GM12878 (cell line): ENCODE measurements around the gene ELP1. TPM values are rescaled to one million over a fixed set of nuclear protein-coding genes. Genes with fewer than 3 reads are reported as not detected.

Source experiments
- ATAC-seq: fragments of 200-7000 bp; cut with Tn5 transposase; 3 replicates; pipeline ENCODE4 v1.9.1; 2020; ENCODE audit warnings: mild to moderate bottlenecking, moderate library complexity
- BruUV-seq: library from RNA; stranded (reverse); fragments of 400-500 nt; replicated peaks from 2 replicates; lab custom pipeline; 2021; lab: Mats Ljungman, UMichigan
- CTCF ChIA-PET: fragments of 300-600 bp; sonication (Branson Sonifier 250); formaldehyde crosslinking; extraction: SDS; loops from one replicate; lab custom pipeline; 2021; ENCODE audit warnings: inconsistent platforms; lab: Yijun Ruan, JAX
- POLR2A ChIA-PET: fragments of 350-600 bp; formaldehyde crosslinking; extraction: SDS; loops from one replicate; lab custom pipeline; 2021; ENCODE audit warnings: inconsistent platforms; lab: Charles Lee
- RAD21 ChIA-PET: fragments of 300-600 bp; sonication (Branson Sonifier 250); formaldehyde crosslinking; loops from one replicate; lab custom pipeline; 2023; ENCODE audit warnings: antibody characterized with exemption; ENCODE audit not compliant: unreplicated experiment; lab: Charles Lee
- SMC1A ChIA-PET: fragments of 300-600 bp; sonication (Branson Sonifier 250); formaldehyde crosslinking; loops from one replicate; lab custom pipeline; 2023; ENCODE audit not compliant: unreplicated experiment, uncharacterized antibody; lab: Charles Lee
- DNase-seq: peaks from one replicate; pipeline ENCODE4 v3.0.0-alpha.2; 2011; ENCODE audit warnings: low read depth, low spot score
- FAIRE-seq: peaks from 3 replicates; lab custom pipeline; 2011; peaks lifted over from hg19 to GRCh38; lab: Jason Lieb, UNC
- H2AFZ ChIP-seq: 2 replicates; pipeline ENCODE4 v1.6.0; 2011; ENCODE audit warnings: low read depth, low read length, control low read depth; ENCODE audit not compliant: control insufficient read depth
- H3K27ac ChIP-seq: 2 replicates; pipeline ENCODE4 v1.5.1; 2011; ENCODE audit warnings: control low read depth; ENCODE audit not compliant: control insufficient read depth, insufficient read depth
- H3K27me3 ChIP-seq, 2 experiments: replicated peaks in 1 of 2; 2 replicates each; pipeline versions ENCODE4 v1.6.0 to v1.6.1; 2011; ENCODE audit warnings: low read length in 1 of 2; ENCODE audit not compliant: control insufficient read depth in 2 of 2, insufficient read depth in 2 of 2
- H3K36me3 ChIP-seq, 2 experiments: 2 replicates each; pipeline ENCODE4 v1.5.1; 2011; ENCODE audit warnings: low read length in 1 of 2; ENCODE audit not compliant: control insufficient read depth in 2 of 2, insufficient read depth in 2 of 2
- H3K4me1 ChIP-seq: 2 replicates; pipeline ENCODE4 v1.6.1; 2011; ENCODE audit warnings: mild to moderate bottlenecking, low read length, moderate library complexity, mixed read lengths; ENCODE audit not compliant: control insufficient read depth, insufficient read depth
- H3K4me2 ChIP-seq: 2 replicates; pipeline ENCODE4 v1.6.0; 2011; ENCODE audit warnings: control low read depth; ENCODE audit not compliant: control insufficient read depth, insufficient read depth
- H3K4me3 ChIP-seq: fragments of 200-600 bp; sonication (generic); 2 replicates; pipeline ENCODE4 v1.5.1; 2016
- H3K79me2 ChIP-seq: 2 replicates; pipeline ENCODE4 v1.6.0; 2011; ENCODE audit warnings: low read length; ENCODE audit not compliant: control insufficient read depth, insufficient read depth
- H3K9ac ChIP-seq: 2 replicates; pipeline ENCODE4 v1.8.0; 2011; ENCODE audit warnings: low read length, control low read depth, mixed read lengths; ENCODE audit not compliant: control insufficient read depth, insufficient read depth
- H3K9me3 ChIP-seq: replicated peaks from 3 replicates; pipeline ENCODE4 v1.5.1; 2011; ENCODE audit warnings: mild to moderate bottlenecking, low read length; ENCODE audit not compliant: control insufficient read depth, insufficient read depth
- H4K20me1 ChIP-seq: 2 replicates; pipeline ENCODE4 v1.6.0; 2011; ENCODE audit not compliant: control insufficient read depth, insufficient read depth
- BCLAF1 ChIP-seq: fragments of 450-650 bp; IDR thresholded peaks from 2 replicates; pipeline ENCODE4 v1.6.1; 2017; ENCODE audit warnings: antibody characterized with exemption, mild to moderate bottlenecking, moderate library complexity
- EGR1 ChIP-seq, 2 experiments: IDR thresholded peaks; 1 replicate in 1 of 2; 2 replicates in 1 of 2; pipeline ENCODE4 v1.6.1; 2011 to 2012; ENCODE audit warnings: low read depth in 2 of 2, low read length in 2 of 2, borderline replicate concordance in 1 of 2, mild to moderate bottlenecking in 1 of 2, moderate library complexity in 1 of 2
- KAT2A ChIP-seq: conservative IDR thresholded peaks from 2 replicates; pipeline ENCODE4 v1.6.1; 2011; ENCODE audit warnings: low read depth, low read length; ENCODE audit not compliant: control insufficient read depth
- SMARCA5 ChIP-seq: fragments of 450-650 bp; IDR thresholded peaks from 2 replicates; pipeline ENCODE4 v1.6.1; 2017; ENCODE audit warnings: mild to moderate bottlenecking
- TBL1XR1 ChIP-seq: IDR thresholded peaks from 2 replicates; pipeline ENCODE4 v1.6.1; 2012; ENCODE audit warnings: low read depth, low read length, improper control_type of control experiment
- ZBED1 ChIP-seq: IDR thresholded peaks from 2 replicates; pipeline ENCODE4 v1.6.1; 2016; ENCODE audit warnings: borderline replicate concordance
- WGBS: methylation state at CpG from one replicate; pipeline ENCODE4 v1.1.6; 2016; ENCODE audit warnings: low lambda C conversion rate; ENCODE audit not compliant: insufficient replicate concordance, insufficient coverage; ENCODE audit errors: missing lambda C conversion rate; 5-methylcytosine and 5-hydroxymethylcytosine counted together
- in situ Hi-C: fragments of 300-500 bp; cut with MboI; formaldehyde crosslinking; loops from 9 replicates; pipeline ENCODE4 v1.14.3; 2018; ENCODE audit warnings: mixed read lengths
- intact Hi-C: fragments of 100-400 bp; cut with micrococcal nuclease; formaldehyde crosslinking; loops from one replicate; pipeline ENCODE4 v1.14.2; 2022; ENCODE audit not compliant: unreplicated experiment
- polyA plus RNA-seq, 11 experiments: library from polyadenylated mRNA; depleted of rRNA in 4 of 11; unstranded in 6 of 11; stranded (reverse) in 5 of 11; fragments of >200 nt; fragmentation: Nextera tagmentation in 4 of 11; fragmentation: Illumina TruSeq in 1 of 11; extraction: Ambion mirVana in 4 of 11; extraction: Trizol in 1 of 11; gene quantifications; 1 replicate in 1 of 11; 2 replicates in 10 of 11; pipeline versions ENCODE4 v1.2.1 to v1.2.3, GENCODE V29; 2011 to 2016; ENCODE audit warnings: inconsistent platforms in 2 of 11, missing spikeins in 2 of 11, low read depth in 1 of 11
- total RNA-seq, 4 experiments: library from RNA; depleted of rRNA in 3 of 4; stranded (reverse); fragments of >200 nt in 3 of 4; fragmentation: Illumina TruSeq in 1 of 4; extraction: Trizol in 1 of 4; gene quantifications; 2 replicates each; pipeline versions ENCODE4 v1.2.1 to v1.2.3, GENCODE V29; 2013 to 2021

Gene ELP1
- total and polyA plus RNA-seq, 10 of the 15 experiments (the other 5 are each of a cell fraction or from before 2014, with no cell fraction given): 9.7 to 29.9 (median 26.0) TPM

GRCh38 chr9:108894225-108894997 is 39.5 kb downstream of the ELP1 start:
- no peak for ATAC-seq
- Histone ChIP-seq H4K20me1 (no peaks in the 10 kb centered on the region), H2AFZ (no peak overlapping the region), H3K27me3 (no peaks in the 10 kb centered on the region), H3K4me3 (no peak overlapping the region), H3K9me3 (no peaks in the 10 kb centered on the region), H3K79me2 (no peaks in the 10 kb centered on the region), H3K27ac (no peak overlapping the region), H3K4me1 (no peaks in the 10 kb centered on the region), H3K36me3 (peaks cover 3 to 13% of the 10 kb centered on the region in 2 experiments), H3K9ac (no peak overlapping the region), H3K4me2 (no peak overlapping the region)
- 99% methylated on average over 4 of the region's 4 CpGs for WGBS
- TF ChIP-seq TBL1XR1: no peak
- no peak for TF ChIP-seq SMARCA5
- no peak for TF ChIP-seq KAT2A
- no peak for TF ChIP-seq ZBED1
- no peak for TF ChIP-seq BCLAF1
- TF ChIP-seq EGR1 (IDR thresholded peaks at IDR 0.05; ENCODE audit: borderline replicate concordance in 1 of 2, low read depth in 2 of 2, low read length in 2 of 2): no peak
- ChIA-PET CTCF (interaction anchor here (0.6 to 1.4 kb wide), 3 partner anchors 12 to 514 kb away, joined by 3 to 5 read pairs (median 4); no protein-coding TSS in a partner anchor), RAD21 (no interaction called here), SMC1A (no interaction called here), POLR2A (no interaction called here)
- no peak for FAIRE-seq
- intact Hi-C loops: no loop called here
- BruUV-seq: no TSS peak
- in situ Hi-C loops: no loop called here
- no peak for DNase-seq
